ENCODE results near the gene BTBD18.
A peak's percentile ranks its signal among the peaks of the same experiment; 100 is the strongest.

Gene BTBD18

DNA sequence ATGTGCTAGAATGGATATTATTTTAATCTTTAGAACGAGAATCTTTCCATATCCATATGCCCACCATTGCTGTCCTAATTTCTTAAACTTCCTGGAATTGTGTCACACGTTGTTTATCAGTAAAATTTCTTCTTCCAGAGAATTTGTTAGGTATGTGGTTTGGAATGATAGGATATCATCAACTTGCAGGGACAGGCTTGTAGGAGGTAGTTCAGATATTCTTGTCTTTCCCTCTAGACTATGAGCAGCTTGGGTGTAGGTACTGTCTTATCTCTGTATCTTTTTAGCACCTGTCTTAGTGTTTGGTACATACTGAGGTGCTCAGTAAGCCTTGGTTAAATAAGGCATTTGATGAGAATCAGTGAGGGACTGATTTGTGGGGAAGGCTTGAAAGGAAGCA is 13.4 kb upstream of the BTBD18 start:
- DNase-seq (ENCODE audit: low spot score in 2 of 2) (no peak), ATAC-seq (replicated peaks; ENCODE audit: extremely low read depth, poor library complexity, severe bottlenecking) (no peak)
- H3K27ac Mint-ChIP-seq (ENCODE audit: low read depth), result no peak overlapping the region
- H3K4me3 Mint-ChIP-seq, result no peak overlapping the region
- H3K9me3 Mint-ChIP-seq, result no peaks in the 10 kb centered on the region
- H3K27me3 Mint-ChIP-seq, result no peaks in the 10 kb centered on the region
- H3K36me3 Mint-ChIP-seq (ENCODE audit: insufficient read depth), result peaks cover 5% of the 10 kb centered on the region
- H3K4me1 Mint-ChIP-seq, result no peaks in the 10 kb centered on the region

DNA sequence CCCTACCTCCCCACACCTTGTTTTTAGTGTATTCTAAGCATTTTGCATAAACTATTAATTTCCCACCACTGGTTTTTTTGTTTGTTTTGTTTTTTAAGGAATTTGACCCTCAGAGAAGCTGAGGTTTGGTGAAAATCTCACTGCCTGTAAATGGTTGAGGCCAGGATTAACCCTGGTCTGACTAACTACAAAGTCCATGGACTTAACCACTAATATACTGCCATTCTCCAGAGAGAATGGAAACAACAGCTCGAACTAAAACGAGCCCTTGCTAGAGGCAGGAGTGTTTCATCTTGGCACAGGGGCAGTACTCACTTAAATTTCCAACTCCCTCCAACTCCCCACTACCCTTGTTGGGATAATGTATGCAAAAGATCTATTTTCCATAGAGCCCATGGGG is 12.9 kb upstream of the BTBD18 start:
- Mint-ChIP-seq H3K27me3 (no peaks in the 10 kb centered on the region), H3K36me3 (ENCODE audit: insufficient read depth) (peaks cover 5% of the 10 kb centered on the region), H3K9me3 (no peaks in the 10 kb centered on the region), H3K27ac (ENCODE audit: low read depth) (no peak overlapping the region), H3K4me1 (no peaks in the 10 kb centered on the region), H3K4me3 (no peak overlapping the region)
- ATAC-seq (replicated peaks; ENCODE audit: extremely low read depth, poor library complexity, severe bottlenecking), result no peak
- DNase-seq (ENCODE audit: low spot score in 2 of 2), result no peak

DNA sequence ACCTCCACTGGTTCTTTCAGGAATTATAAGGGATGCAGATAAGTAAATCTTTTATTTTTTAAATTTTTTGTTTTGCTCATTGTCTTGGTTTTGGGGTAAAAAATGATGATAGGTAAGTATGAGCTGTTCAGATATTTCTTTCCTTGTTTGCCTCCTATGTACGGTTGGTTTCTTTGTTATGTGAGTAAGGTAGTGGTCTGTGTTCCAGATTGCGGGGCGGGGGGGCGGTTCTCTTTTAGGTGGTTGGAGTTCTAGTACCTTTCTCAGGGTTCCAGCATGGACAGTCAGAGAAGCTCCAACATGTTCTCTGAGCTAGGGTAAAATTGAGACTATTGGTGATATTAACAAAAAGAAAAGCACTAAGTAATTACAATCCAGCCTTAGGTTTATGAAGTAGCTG is 12.4 kb upstream of the BTBD18 start:
- no peak overlapping the region for H3K27ac Mint-ChIP-seq (ENCODE audit: low read depth)
- H3K9me3 Mint-ChIP-seq, result no peaks in the 10 kb centered on the region
- peaks cover 5% of the 10 kb centered on the region for H3K36me3 Mint-ChIP-seq (ENCODE audit: insufficient read depth)
- no peak for ATAC-seq (replicated peaks; ENCODE audit: extremely low read depth, poor library complexity, severe bottlenecking)
- H3K4me1 Mint-ChIP-seq, result no peaks in the 10 kb centered on the region
- no peaks in the 10 kb centered on the region for H3K27me3 Mint-ChIP-seq
- no peak for DNase-seq (ENCODE audit: low spot score in 2 of 2)
- H3K4me3 Mint-ChIP-seq, result no peak overlapping the region

DNA sequence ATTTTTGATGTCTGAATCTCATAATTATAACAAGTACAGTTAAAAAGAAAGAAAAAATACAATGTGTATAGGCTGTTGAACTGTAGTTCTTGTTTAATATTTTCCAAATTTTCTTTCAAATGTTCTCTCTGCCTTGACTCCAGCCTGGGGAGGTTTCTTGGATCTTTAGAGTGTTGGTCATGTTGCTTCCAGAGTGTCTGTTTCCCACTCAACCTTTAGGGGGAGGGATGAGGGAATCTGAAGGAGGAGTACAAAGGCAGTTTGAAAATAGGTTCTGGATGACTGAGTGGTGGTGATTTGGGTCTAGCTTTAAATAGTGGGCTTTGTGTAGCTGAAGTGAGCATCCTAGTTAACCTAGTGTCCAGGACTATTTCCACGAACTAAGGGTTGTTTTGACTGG is 11.9 kb upstream of the BTBD18 start:
- H3K27ac Mint-ChIP-seq (ENCODE audit: low read depth), result peak overlapping the region; percentile 23
- no peaks in the 10 kb centered on the region for H3K4me1 Mint-ChIP-seq
- peaks cover 5% of the 10 kb centered on the region for H3K36me3 Mint-ChIP-seq (ENCODE audit: insufficient read depth)
- H3K4me3 Mint-ChIP-seq, result no peak overlapping the region
- H3K9me3 Mint-ChIP-seq, result no peaks in the 10 kb centered on the region
- no peaks in the 10 kb centered on the region for H3K27me3 Mint-ChIP-seq
- ATAC-seq (replicated peaks; ENCODE audit: extremely low read depth, poor library complexity, severe bottlenecking), result no peak
- DNase-seq (ENCODE audit: low spot score in 2 of 2), result no peak

DNA sequence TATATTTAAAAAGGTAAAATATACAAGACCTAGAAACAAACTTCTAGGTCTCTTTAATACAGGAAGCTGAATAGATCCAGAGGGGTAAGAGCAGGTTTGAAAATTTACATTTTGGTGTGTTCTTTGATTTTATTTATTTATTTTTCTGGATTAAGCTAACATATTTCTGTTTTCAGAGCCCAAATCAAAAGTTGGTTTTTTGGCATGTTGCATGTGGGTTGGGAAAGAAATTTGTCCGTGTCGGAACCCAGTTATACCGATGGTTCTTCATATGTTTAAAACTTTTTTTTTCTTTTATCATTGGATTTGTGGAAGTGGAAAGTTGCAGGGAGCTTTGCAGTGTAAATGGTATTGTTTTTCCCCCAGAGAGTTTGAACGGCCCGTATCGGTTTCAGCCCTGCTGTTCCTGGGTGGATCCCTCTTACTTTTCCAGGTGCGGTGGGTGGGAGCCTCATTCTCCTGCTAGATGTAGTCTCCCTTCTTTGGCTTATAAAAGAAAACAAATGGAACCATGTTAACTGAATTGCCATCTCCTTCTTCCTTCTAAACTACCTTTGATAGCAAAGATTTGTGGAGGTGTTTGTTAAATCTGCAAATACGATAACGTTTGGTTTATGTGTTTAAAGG is 10.7 kb upstream of the BTBD18 start:
- no peak for DNase-seq (ENCODE audit: low spot score in 2 of 2)
- Mint-ChIP-seq H3K36me3 (ENCODE audit: insufficient read depth) (peaks cover 5% of the 10 kb centered on the region), H3K27me3 (no peaks in the 10 kb centered on the region), H3K9me3 (no peaks in the 10 kb centered on the region), H3K4me3 (peak overlapping the region; percentile 45), H3K27ac (ENCODE audit: low read depth) (no peak overlapping the region), H3K4me1 (no peaks in the 10 kb centered on the region)
- ATAC-seq (replicated peaks; ENCODE audit: extremely low read depth, poor library complexity, severe bottlenecking), result no peak

DNA sequence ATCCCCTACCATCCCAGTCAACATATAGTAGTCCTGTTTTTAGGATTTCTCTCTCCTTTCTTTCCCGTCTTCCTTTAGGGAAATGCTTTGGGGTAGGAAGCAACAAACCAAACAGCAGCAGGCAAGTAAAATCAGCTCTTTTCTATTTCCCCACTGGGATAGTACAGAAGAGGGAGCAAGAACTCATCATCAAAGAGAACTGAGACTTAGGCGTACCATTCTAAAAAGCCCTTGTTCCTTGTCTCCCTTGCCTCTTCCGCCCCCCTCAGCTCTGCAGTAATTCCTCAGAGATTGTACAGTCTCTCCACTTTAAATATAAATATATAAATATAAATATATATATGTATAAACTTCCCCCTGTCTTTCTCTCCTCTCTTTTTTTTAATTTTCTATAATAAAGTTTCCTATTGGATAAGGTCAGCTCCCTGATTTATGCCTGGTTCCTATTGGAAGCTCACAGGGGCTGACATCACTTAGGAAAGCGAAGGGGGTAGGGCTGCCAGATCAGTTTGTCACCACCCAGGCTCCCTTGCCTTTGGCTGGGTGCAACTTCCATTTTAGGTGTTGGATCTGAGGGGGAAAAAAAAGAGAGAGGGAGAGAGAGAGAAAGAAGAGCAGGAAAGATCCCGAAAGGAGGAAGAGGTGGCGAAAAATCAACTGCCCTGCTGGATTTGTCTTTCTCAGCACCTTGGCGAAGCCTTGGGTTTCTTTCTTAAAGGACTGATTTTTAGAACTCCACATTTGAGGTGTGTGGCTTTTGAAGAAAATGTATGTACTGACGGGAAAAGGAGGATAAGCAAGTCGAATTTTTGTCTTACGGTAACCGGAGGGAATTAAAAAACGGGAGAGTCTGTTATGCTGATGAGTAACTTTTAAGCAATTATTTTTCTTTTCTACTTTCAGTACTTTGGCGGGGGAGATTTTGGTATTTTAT is 9.9 kb upstream of the BTBD18 start, which contains the start of gene CTNND1:
Gene CTNND1 (plus strand): TSS at position 502 of the 934 bp plus-strand sequence. CDS start 29,677 bp downstream, outside the sequence.
- Mint-ChIP-seq H3K4me1 (no peaks in the 10 kb centered on the region), H3K36me3 (ENCODE audit: insufficient read depth) (peaks cover 5% of the 10 kb centered on the region), H3K27ac (ENCODE audit: low read depth) (peak within 1 kb of the TSS; percentile 27), H3K9me3 (no peaks in the 10 kb centered on the region), H3K27me3 (no peaks in the 10 kb centered on the region), H3K4me3 (peak within 1 kb of the TSS; percentile 45)
- DNase-seq (ENCODE audit: low spot score in 2 of 2) (no peak), ATAC-seq (replicated peaks; ENCODE audit: extremely low read depth, poor library complexity, severe bottlenecking) (no peak)

DNA sequence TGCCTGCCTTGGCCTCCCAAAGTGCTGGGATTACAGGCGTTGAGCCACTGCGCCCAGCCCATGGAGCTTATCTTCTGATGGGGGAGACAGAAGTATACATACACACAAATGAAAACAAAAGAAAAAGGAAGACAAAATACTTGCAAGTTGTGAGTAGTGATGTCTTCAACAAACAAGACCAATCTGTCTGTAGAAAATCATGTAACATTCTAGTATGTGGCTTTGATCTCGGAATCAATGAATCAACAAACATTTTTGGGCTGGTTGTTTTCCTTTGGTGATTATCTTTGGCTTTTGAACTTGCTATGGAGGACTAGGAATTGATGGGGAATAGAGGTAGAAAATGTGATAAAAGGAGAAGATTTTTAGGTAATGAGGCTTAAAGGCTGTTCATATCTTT is 6.6 kb upstream of the BTBD18 start:
- H3K4me1 Mint-ChIP-seq, result no peaks in the 10 kb centered on the region
- ATAC-seq (replicated peaks; ENCODE audit: extremely low read depth, poor library complexity, severe bottlenecking) (no peak), DNase-seq (ENCODE audit: low spot score in 2 of 2) (no peak)
- H3K27ac Mint-ChIP-seq (ENCODE audit: low read depth), result no peak overlapping the region
- peaks cover 5% of the 10 kb centered on the region for H3K36me3 Mint-ChIP-seq (ENCODE audit: insufficient read depth)
- no peaks in the 10 kb centered on the region for H3K9me3 Mint-ChIP-seq
- H3K27me3 Mint-ChIP-seq, result no peaks in the 10 kb centered on the region
- H3K4me3 Mint-ChIP-seq, result no peak overlapping the region

DNA sequence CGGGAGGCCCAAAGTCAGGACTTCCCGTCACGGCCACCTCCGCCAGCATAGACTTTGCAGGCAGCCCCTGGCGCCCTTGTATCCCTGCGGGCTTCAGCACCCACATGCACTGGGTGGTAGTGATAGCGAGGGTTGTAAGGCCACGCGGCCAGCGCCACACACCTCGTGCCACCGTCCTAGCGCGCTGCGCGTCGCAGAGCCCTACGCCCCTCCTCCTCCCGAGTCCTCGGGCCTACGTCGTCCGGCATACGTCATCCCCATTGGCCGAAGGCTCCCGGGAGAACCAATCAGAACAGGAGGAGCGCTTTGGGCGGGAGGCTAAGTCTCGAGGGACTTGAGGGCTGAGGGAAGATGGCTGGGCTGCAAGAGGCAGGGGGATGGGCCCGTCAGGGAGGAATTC is 1.3 kb upstream of the BTBD18 start:
- Mint-ChIP-seq H3K27me3 (no peaks in the 10 kb centered on the region), H3K4me1 (peaks cover 7% of the 10 kb centered on the region), H3K27ac (ENCODE audit: low read depth) (no peak overlapping the region), H3K4me3 (no peak overlapping the region), H3K36me3 (ENCODE audit: insufficient read depth) (peaks cover 2% of the 10 kb centered on the region), H3K9me3 (no peaks in the 10 kb centered on the region)
- ATAC-seq (replicated peaks; ENCODE audit: extremely low read depth, poor library complexity, severe bottlenecking) (no peak), DNase-seq (ENCODE audit: low spot score in 2 of 2) (no peak)

DNA sequence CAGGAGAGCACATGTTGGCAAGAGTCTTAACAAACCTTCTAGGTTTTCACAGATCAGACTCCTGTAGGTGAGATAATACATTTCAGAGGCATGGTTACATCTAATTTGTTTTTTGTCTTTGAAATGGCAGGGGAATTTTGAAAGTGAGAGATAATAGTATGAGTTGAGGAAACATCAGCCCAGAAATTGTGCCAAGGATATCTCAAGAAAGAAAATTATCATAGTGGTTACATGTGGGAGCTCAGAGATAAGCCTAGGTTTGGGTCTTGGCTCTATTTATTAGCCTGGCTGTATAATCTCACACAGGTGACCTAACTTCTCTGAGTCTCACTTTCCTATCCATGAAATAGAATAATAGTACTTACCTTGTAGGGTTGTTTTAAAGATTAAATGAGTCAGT is 443 bp downstream of the BTBD18 start:
- Mint-ChIP-seq H3K27me3 (no peaks in the 10 kb centered on the region), H3K36me3 (ENCODE audit: insufficient read depth) (peaks cover 5% of the 10 kb centered on the region), H3K9me3 (no peaks in the 10 kb centered on the region), H3K4me1 (peaks cover 7% of the 10 kb centered on the region), H3K4me3 (no peak overlapping the region), H3K27ac (ENCODE audit: low read depth) (no peak overlapping the region)
- ATAC-seq (replicated peaks; ENCODE audit: extremely low read depth, poor library complexity, severe bottlenecking), result no peak
- no peak for DNase-seq (ENCODE audit: low spot score in 2 of 2)

DNA sequence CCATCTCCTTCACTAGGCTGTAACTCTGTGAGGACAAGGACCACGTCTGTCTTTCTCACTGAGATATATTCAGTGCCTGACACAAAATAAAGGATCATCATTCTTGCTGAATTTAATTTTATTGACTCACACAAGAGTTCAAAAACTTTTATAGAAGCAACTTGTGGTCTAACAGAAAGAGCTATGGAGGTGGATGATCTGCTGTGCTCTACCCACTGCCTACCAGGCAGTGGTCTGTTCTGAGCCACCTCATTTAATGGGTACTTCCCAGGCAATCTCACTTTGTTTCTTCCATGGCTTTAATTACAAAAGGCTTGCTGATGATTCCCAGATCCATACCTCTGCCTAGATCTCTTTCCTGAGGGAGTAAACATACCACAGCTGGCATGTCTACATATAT is 4.7 kb downstream of the BTBD18 start:
- peak overlapping the region; percentile 10 for H3K27ac Mint-ChIP-seq (ENCODE audit: low read depth)
- H3K27me3 Mint-ChIP-seq, result no peaks in the 10 kb centered on the region
- H3K36me3 Mint-ChIP-seq (ENCODE audit: insufficient read depth), result peaks cover 18% of the 10 kb centered on the region
- no peak for ATAC-seq (replicated peaks; ENCODE audit: extremely low read depth, poor library complexity, severe bottlenecking)
- DNase-seq (ENCODE audit: low spot score in 2 of 2), result no peak
- H3K4me3 Mint-ChIP-seq, result no peak overlapping the region
- no peaks in the 10 kb centered on the region for H3K9me3 Mint-ChIP-seq
- H3K4me1 Mint-ChIP-seq, result peaks cover 38% of the 10 kb centered on the region

DNA sequence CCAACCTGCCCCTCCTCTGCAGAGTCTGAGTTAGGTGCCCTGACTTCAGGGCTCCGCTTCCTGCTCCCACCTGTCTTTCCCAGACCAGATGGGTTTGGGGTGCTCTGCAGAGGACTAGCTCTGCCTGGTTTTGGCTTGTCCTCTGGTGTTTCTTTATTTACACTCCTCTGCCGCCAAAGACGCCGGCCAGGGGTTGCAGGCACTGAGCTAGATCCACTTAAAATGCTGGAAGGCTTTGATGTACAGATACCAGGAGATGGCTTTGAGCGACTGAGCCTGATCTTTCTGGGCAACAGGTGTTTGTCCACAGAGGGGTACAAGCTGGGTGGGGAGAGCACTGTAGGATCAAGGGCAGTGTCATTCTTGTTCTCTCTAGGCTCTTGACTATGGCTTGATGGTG is 6.4 kb downstream of the BTBD18 start:
- no peaks in the 10 kb centered on the region for H3K27me3 Mint-ChIP-seq
- peak overlapping the region; percentile 32 for H3K27ac Mint-ChIP-seq (ENCODE audit: low read depth)
- H3K9me3 Mint-ChIP-seq, result no peaks in the 10 kb centered on the region
- no peak overlapping the region for H3K4me3 Mint-ChIP-seq
- H3K36me3 Mint-ChIP-seq (ENCODE audit: insufficient read depth), result peaks cover 25% of the 10 kb centered on the region
- DNase-seq (ENCODE audit: low spot score in 2 of 2) (no peak), ATAC-seq (replicated peaks; ENCODE audit: extremely low read depth, poor library complexity, severe bottlenecking) (no peak)
- H3K4me1 Mint-ChIP-seq, result peaks cover 50% of the 10 kb centered on the region

DNA sequence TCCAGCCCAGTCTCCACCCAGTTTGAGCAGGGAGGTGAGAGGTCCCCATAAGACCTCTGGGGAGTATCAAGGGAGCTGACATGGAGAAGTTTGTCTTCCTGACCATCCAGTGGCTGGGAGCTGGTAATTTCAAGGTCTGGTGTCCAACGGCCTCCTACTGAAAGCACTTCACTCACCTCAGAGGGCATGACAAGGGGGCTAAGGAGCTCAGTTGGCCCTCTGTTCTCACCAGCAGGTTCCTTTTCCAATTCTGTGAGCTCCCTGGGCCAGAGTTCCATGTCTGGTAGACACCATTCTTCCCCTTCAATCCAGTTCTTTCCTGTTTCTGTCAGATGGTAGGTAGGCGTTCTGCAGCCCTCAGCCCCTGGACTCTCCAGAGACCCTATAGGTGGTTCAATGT is 7.3 kb downstream of the BTBD18 start:
- no peak for ATAC-seq (replicated peaks; ENCODE audit: extremely low read depth, poor library complexity, severe bottlenecking)
- no peak for DNase-seq (ENCODE audit: low spot score in 2 of 2)
- no peaks in the 10 kb centered on the region for H3K27me3 Mint-ChIP-seq
- H3K4me3 Mint-ChIP-seq, result no peak overlapping the region
- peaks cover 50% of the 10 kb centered on the region for H3K4me1 Mint-ChIP-seq
- H3K9me3 Mint-ChIP-seq, result no peaks in the 10 kb centered on the region
- peak overlapping the region; percentile 65 for H3K27ac Mint-ChIP-seq (ENCODE audit: low read depth)
- peaks cover 29% of the 10 kb centered on the region for H3K36me3 Mint-ChIP-seq (ENCODE audit: insufficient read depth)

DNA sequence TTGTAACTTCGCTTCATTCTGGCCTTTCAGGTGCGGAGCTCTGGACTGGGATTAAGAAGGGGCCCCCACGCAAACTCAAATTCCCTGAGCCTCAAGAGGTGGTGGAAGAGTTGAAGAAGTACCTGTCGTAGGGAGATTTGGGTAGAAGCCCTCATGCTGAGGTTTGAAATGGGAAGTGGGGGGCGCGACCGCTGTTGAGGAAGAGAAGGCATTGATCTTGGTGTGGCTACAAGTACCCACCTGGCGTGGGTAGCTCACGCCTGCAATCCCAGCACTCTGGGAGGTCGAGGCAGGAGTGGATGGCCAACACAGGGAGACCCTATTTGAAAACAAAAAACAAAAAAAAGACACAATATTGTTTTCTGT is 9.5 kb downstream of the BTBD18 start:
- DNase-seq (ENCODE audit: low spot score in 2 of 2) (no peak), ATAC-seq (replicated peaks; ENCODE audit: extremely low read depth, poor library complexity, severe bottlenecking) (no peak)
- Mint-ChIP-seq H3K27ac (ENCODE audit: low read depth) (peak overlapping the region; percentile 98), H3K27me3 (no peaks in the 10 kb centered on the region), H3K4me3 (peak overlapping the region; percentile 96), H3K4me1 (peaks cover 44% of the 10 kb centered on the region), H3K36me3 (ENCODE audit: insufficient read depth) (peaks cover 37% of the 10 kb centered on the region), H3K9me3 (no peaks in the 10 kb centered on the region)
